Lower leg skin (tissue), 3 donors: ENCODE results near the gene TP53RK.

Source experiments
- CTCF ChIP-seq, 3 donors: fragments of 450-650 bp; IDR thresholded peaks; one replicate each; pipeline ENCODE4 v1.5.1; 2016; ENCODE audit warnings: antibody characterized with exemption in 3 of 3, mild to moderate bottlenecking in 3 of 3, moderate library complexity in 2 of 3
- POLR2A ChIP-seq, 2 donors: fragments of 450-650 bp; IDR thresholded peaks; one replicate each; pipeline ENCODE4 v1.6.1; 2016 to 2017; ENCODE audit warnings: antibody characterized with exemption in 2 of 2, mild to moderate bottlenecking in 1 of 2, moderate library complexity in 1 of 2

DNA sequence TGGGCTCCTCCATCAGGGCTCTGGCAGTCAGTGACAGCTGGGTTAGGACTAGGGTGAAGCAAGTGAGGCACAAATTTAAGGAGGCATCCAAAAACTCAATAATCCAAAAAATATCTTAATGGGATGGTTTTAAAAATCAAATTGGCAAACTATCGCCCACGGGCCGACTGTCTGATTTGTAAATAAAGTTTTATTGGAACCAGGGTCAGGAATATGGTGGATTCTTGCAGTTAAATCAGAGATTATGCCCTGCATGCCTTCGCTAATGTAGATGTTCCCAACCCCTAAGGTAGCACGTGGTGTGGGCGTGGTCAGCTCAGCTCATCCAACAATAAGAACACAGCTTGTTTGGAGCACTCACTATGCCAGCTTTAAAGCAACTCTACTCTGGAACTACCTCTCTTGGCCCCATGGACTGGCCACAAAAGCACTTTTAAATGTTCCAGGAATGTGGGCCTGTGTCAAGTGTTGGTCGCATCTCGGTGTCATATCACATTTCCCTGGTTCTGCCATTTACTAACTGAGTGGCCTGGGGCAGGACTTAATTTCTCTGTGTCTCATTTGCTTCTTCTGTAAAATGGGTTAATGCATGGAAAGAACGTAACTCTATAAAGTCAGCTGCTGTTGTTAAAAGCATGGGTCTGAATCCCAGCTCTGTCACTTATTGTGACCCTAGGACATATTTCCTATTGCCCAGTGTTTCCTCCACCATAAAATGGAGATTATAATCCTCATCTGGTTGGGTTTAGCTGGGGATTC lies 7.0 kb downstream of the TP53RK start:
- TF ChIP-seq CTCF (IDR thresholded peaks at IDR 0.05) (no peak), POLR2A (IDR thresholded peaks at IDR 0.05) (no peak)
